22Rv1 (cell line): Measurements from ENCODE around the gene SORCS2.

Experiments used
- H3K27ac ChIP-seq: fragments of 450-650 bp; 2 replicates; pipeline ENCODE4 v1.5.1; 2017
- CTCF ChIP-seq: fragments of 450-650 bp; IDR thresholded peaks from 2 replicates; pipeline ENCODE4 v1.5.1; 2017; ENCODE audit warnings: mild to moderate bottlenecking
- ZFX ChIP-seq: fragments of 450-650 bp; IDR thresholded peaks from 2 replicates; pipeline ENCODE4 v1.6.1; 2017; ENCODE audit warnings: antibody characterized with exemption, borderline replicate concordance

SORCS2 gene

DNA sequence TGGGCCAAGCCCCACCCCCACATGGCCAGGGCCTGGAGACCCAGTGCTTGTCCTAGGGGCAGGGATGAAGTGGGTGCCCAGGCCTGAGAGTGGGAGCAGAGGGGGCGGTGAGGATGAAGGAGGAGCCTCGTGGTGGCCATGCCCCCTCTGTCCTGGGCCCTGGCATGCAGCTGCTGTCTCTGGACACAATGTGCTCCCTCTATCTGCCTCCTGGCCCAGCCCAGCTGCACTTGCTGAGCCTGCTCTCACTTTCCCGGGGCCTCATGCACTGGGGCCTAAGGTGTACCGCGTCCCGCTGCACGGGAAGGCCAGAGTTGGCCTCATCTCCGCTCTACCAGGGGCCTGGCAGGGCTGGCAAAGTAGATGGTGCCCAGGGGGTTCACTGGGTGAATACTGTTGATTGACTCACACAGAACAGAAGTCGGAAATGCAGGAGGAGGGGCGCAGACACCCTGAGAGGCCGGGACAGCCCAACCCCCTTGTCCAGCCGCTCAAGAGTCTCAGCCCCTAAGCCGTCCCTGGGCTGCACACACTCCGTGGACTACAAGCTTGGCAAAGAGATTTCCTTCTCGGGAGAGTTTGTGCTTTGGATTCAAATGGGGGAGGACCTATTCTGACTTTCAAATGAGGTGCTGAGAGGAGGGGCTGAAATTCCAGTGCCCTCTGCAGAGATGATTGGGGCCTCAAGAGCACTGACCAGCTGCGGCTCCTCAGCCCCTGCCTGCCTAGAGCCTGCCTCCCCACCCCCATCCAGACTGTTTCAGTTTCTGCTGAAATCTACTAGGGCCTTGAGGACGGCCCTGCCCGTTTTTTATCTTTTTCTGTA, 130.0 kb downstream of the SORCS2 start:
- TF ChIP-seq CTCF = no peak
- no peak for TF ChIP-seq ZFX
- H3K27ac ChIP-seq = no peak overlapping the region

GRCh38 chr4:7323461-7323871, 131.1 kb downstream of the SORCS2 start:
- TF ChIP-seq ZFX (no peak), CTCF (no peak)

GRCh38 chr4:7323872-7324650, 131.7 kb downstream of the SORCS2 start:
- TF ChIP-seq CTCF (no peak), ZFX (no peak)
- no peak overlapping the region for H3K27ac ChIP-seq

More at GRCh38 chr4:7323461-7323871, 131.1 kb downstream of the SORCS2 start:
- H3K27ac ChIP-seq = no peak overlapping the region

GRCh38 chr4:7324651-7325121, 132.3 kb downstream of the SORCS2 start:
- TF ChIP-seq ZFX (no peak), CTCF (no peak)
- H3K27ac ChIP-seq = no peak overlapping the region

- no peak overlapping the region for H3K27ac ChIP-seq
- TF ChIP-seq ZFX (no peak), CTCF (no peak)
These were observed 133.2 kb downstream of the SORCS2 start for GRCh38 chr4:7325541-7325940.

GRCh38 chr4:7326306-7326692, 134.0 kb downstream of the SORCS2 start:
- TF ChIP-seq CTCF (no peak), ZFX (no peak)
- H3K27ac ChIP-seq = no peak overlapping the region

DNA sequence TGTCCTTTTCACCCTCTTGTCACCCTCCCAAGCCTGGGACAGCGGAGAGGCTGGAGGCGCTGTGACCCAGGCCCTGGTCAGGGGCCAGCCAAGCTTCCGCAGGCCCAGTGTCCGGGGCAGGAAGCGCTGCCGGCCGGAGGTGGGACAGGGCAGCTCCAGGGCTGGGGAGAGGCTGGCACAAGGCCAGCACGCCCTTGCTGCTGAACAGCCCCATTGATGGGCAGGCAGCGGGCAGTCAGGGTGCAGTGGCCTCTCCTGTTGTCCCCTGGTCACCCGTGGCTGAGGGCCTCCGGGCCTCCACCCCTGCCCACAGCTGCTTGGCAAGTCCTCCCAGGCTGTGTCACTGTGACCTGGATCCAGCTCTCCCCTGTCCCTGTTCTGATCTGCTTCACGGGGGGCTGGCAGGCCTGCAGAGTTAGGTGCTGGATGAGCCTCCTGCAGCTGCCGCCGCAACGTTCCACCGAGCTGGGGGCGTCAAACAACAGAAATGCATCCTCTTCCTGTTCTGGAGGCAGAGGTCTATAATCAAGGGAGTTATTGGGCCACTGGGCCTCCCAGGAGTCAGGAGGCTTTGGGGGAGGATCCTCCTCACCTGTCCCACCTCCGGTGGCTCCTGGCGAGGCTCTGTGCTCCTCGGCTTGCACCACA, 134.5 kb downstream of the SORCS2 start:
- TF ChIP-seq CTCF (no peak), ZFX (no peak)
- no peak overlapping the region for H3K27ac ChIP-seq
